ENCODE data around the gene SPTBN1.

SPTBN1 gene

GRCh38 chr2:54434711-54435110 lies 21.4 kb upstream of the SPTBN1 start:
- no peak for DNase-seq

GRCh38 chr2:54435325-54436226 lies 20.6 kb upstream of the SPTBN1 start:
- no peak for DNase-seq

GRCh38 chr2:54437588-54437987 lies 18.5 kb upstream of the SPTBN1 start:
- DNase-seq, result no peak

GRCh38 chr2:54438271-54438670 lies 17.9 kb upstream of the SPTBN1 start:
- DNase-seq, result no peak

GRCh38 chr2:54439582-54439981 lies 16.5 kb upstream of the SPTBN1 start:
- DNase-seq, result no peak

- no peak for DNase-seq
Measured at GRCh38 chr2:54440050-54440449, 16.1 kb upstream of the SPTBN1 start.

GRCh38 chr2:54444503-54444902 lies 11.6 kb upstream of the SPTBN1 start:
- no peak for DNase-seq

GRCh38 chr2:54446122-54446521 lies 10.0 kb upstream of the SPTBN1 start:
- no peak for DNase-seq

- DNase-seq, result no peak
Measured at GRCh38 chr2:54446625-54447024, 9.5 kb upstream of the SPTBN1 start.

- no peak for DNase-seq
Measured at GRCh38 chr2:54454548-54455130, 1.5 kb upstream of the SPTBN1 start.

- no peak for DNase-seq
Measured at GRCh38 chr2:54455131-54455562, 980 bp upstream of the SPTBN1 start.

- no peak for DNase-seq
Measured at GRCh38 chr2:54456362-54456611, 160 bp downstream of the SPTBN1 start.

GRCh38 chr2:54456612-54457322 lies 640 bp downstream of the SPTBN1 start:
- DNase-seq, result no peak

GRCh38 chr2:54457323-54458023 lies 1.3 kb downstream of the SPTBN1 start:
- no peak for DNase-seq

- DNase-seq, result no peak
Measured at GRCh38 chr2:54459037-54459441, 2.9 kb downstream of the SPTBN1 start.

GRCh38 chr2:54461261-54461660 lies 5.1 kb downstream of the SPTBN1 start:
- DNase-seq, result no peak

- DNase-seq, result no peak
Measured at GRCh38 chr2:54464341-54464740, 8.2 kb downstream of the SPTBN1 start.

- DNase-seq, result no peak
Measured at GRCh38 chr2:54465143-54465542, 9.0 kb downstream of the SPTBN1 start.

- DNase-seq, result no peak
Measured at GRCh38 chr2:54466870-54467269, 10.7 kb downstream of the SPTBN1 start.

GRCh38 chr2:54468673-54469072 lies 12.5 kb downstream of the SPTBN1 start:
- DNase-seq, result no peak

- DNase-seq, result no peak
Measured at GRCh38 chr2:54469484-54470053, 13.4 kb downstream of the SPTBN1 start.

GRCh38 chr2:54470266-54470938 lies 14.3 kb downstream of the SPTBN1 start:
- DNase-seq, result no peak
